ENCODE data around the gene GDF10.

Gene GDF10

GRCh38 chr10:47294057-47294456 is 5.9 kb upstream of the GDF10 start:
- TF ChIP-seq, protein P1, sequence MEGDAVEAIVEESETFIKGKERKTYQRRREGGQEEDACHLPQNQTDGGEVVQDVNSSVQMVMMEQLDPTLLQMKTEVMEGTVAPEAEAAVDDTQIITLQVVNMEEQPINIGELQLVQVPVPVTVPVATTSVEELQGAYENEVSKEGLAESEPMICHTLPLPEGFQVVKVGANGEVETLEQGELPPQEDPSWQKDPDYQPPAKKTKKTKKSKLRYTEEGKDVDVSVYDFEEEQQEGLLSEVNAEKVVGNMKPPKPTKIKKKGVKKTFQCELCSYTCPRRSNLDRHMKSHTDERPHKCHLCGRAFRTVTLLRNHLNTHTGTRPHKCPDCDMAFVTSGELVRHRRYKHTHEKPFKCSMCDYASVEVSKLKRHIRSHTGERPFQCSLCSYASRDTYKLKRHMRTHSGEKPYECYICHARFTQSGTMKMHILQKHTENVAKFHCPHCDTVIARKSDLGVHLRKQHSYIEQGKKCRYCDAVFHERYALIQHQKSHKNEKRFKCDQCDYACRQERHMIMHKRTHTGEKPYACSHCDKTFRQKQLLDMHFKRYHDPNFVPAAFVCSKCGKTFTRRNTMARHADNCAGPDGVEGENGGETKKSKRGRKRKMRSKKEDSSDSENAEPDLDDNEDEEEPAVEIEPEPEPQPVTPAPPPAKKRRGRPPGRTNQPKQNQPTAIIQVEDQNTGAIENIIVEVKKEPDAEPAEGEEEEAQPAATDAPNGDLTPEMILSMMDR (IDR thresholded peaks at IDR 0.05; ENCODE audit: borderline replicate concordance, insufficient read depth, low read depth, low read length): no peak

DNA sequence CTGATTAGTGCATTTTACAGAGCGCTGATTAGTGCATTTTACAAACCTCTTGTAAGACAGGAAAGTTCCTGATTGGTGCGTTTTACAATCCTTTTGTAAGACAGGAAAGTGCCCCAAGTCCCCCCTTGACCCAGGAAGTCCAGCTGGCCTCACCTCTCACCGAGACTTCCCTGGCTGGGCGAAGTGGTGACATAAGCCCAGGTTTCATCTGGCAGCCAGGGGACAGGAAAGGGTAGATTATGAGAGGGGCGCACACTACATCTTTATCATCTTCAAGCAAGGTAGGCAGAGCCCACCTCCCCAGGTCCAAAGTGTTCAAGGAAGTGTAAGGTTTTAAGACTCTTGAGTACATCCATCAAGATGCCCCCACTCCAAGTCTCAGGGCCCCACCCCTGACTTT is 5.5 kb upstream of the GDF10 start:
- no peak overlapping the region for H3K4me3 ChIP-seq (ENCODE audit: low read depth, low read length)
- TF ChIP-seq, protein P1 (IDR thresholded peaks at IDR 0.05; ENCODE audit: borderline replicate concordance, insufficient read depth, low read depth, low read length): no peak

More at GRCh38 chr10:47294057-47294456, 5.9 kb upstream of the GDF10 start:
- H3K4me3 ChIP-seq (ENCODE audit: low read depth, low read length): no peak overlapping the region

- TF ChIP-seq, protein P1 (IDR thresholded peaks at IDR 0.05; ENCODE audit: borderline replicate concordance, insufficient read depth, low read depth, low read length): no peak
- no peak overlapping the region for H3K4me3 ChIP-seq (ENCODE audit: low read depth, low read length)
These were observed 4.6 kb upstream of the GDF10 start for GRCh38 chr10:47295411-47295810.

- TF ChIP-seq, protein P1 (IDR thresholded peaks at IDR 0.05; ENCODE audit: borderline replicate concordance, insufficient read depth, low read depth, low read length): no peak
These were observed 3.7 kb upstream of the GDF10 start for GRCh38 chr10:47296156-47296894.

DNA sequence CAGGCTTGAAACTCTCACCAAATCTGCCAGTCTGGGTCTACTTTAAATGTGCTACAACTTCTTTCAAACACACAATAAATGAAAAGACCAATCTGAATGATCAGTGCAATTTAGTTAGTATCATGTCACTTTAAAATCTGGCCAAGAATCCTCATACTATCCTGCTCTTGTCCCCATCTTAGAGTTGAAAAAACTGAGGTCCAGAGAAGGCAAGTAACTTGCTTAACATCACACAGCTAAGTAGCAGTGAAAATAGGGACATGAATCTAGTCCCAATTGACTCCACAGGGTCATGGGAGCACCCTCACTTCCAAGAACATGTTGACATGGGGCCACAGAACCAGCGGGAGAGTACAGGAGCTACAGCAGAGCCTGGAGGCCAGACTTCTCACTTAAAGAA is 3.1 kb upstream of the GDF10 start:
- TF ChIP-seq, protein P1 (IDR thresholded peaks at IDR 0.05; ENCODE audit: borderline replicate concordance, insufficient read depth, low read depth, low read length): no peak
- no peak overlapping the region for H3K4me3 ChIP-seq (ENCODE audit: low read depth, low read length)

More at GRCh38 chr10:47296156-47296894, 3.7 kb upstream of the GDF10 start:
- H3K4me3 ChIP-seq (ENCODE audit: low read depth, low read length): no peak overlapping the region

DNA sequence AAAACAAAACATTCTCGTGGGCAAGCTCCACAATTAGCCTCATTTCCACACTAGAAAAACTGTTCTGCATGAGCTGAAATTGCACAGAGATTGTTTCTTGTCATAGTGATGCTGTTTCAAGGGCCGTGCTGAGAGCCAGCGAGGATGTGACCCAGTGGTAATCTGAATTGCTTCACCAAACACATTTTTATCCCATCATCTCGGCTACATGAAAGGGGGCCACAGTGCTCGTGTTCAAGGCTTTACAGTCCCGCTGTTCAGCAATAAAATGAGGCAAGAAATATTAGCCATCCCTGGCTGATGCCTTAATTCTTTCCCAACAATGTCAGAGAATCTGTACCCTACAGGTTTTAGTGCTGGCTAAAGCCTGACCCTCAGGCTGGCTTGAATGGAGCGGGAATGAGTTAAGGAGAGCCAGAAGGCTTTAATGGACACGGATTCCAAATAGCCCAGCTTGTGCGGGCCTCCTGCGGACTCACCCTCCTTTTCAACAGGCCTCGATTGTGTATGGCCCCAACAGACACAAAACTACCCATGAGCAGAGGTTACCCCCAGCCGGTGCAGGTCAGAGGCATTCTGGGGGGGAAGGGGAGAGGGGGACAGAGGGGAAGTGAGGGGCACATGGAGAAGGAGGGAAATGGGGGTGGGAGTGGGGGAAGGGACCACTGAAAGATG is 2.0 kb upstream of the GDF10 start:
- TF ChIP-seq, protein P1 (IDR thresholded peaks at IDR 0.05; ENCODE audit: borderline replicate concordance, insufficient read depth, low read depth, low read length): no peak
- H3K4me3 ChIP-seq (ENCODE audit: low read depth, low read length): no peak overlapping the region

- TF ChIP-seq, protein P1 (IDR thresholded peaks at IDR 0.05; ENCODE audit: borderline replicate concordance, insufficient read depth, low read depth, low read length): no peak
- no peak overlapping the region for H3K4me3 ChIP-seq (ENCODE audit: low read depth, low read length)
These were observed 1.3 kb upstream of the GDF10 start for GRCh38 chr10:47298715-47299114.

Measured in GM12875 (cell line).